H9 (cell line): ENCODE measurements around the gene RCAN1. TPM values are rescaled to one million over a fixed set of nuclear protein-coding genes. Genes with fewer than 3 reads are reported as not detected.

ENCODE experiments used
- DNase-seq: peaks from one replicate; pipeline ENCODE4 v3.0.0-alpha.2; 2017
- H2AFZ ChIP-seq: one replicate; pipeline ENCODE4 v1.6.1; 2013; ENCODE audit warnings: mild to moderate bottlenecking, low read length, control low read depth, moderate library complexity
- H2AK5ac ChIP-seq: 2 replicates; pipeline ENCODE4 v1.6.1; 2013; ENCODE audit warnings: low read length, control low read depth, mixed read lengths; ENCODE audit not compliant: insufficient read length
- H2BK120ac ChIP-seq: one replicate; pipeline ENCODE4 v1.6.1; 2013; ENCODE audit warnings: low read depth, mild to moderate bottlenecking, low read length, control low read depth, inconsistent platforms; ENCODE audit not compliant: poor library complexity, severe bottlenecking
- H2BK12ac ChIP-seq: 2 replicates; pipeline ENCODE4 v1.6.1; 2013; ENCODE audit warnings: low read length, control low read depth, mixed read lengths, low read depth; ENCODE audit not compliant: insufficient read length
- H2BK15ac ChIP-seq: 2 replicates; pipeline ENCODE4 v1.6.1; 2013; ENCODE audit warnings: low read depth, low read length, control low read depth
- H2BK20ac ChIP-seq: one replicate; pipeline ENCODE4 v1.6.1; 2013; ENCODE audit warnings: low read depth, mild to moderate bottlenecking, low read length, control low read depth, inconsistent platforms; ENCODE audit not compliant: poor library complexity, severe bottlenecking
- H2BK5ac ChIP-seq: 2 replicates; pipeline ENCODE4 v1.6.1; 2013; ENCODE audit warnings: low read length, control low read depth, mixed read lengths; ENCODE audit not compliant: insufficient read length
- H3K14ac ChIP-seq: 2 replicates; pipeline ENCODE4 v1.6.1; 2013; ENCODE audit warnings: low read length, control low read depth; ENCODE audit not compliant: insufficient read depth
- H3K18ac ChIP-seq: 2 replicates; pipeline ENCODE4 v1.6.1; 2013; ENCODE audit warnings: low read depth, mild to moderate bottlenecking, mixed read lengths, low read length, control low read depth; ENCODE audit not compliant: insufficient read length
- H3K23ac ChIP-seq: 2 replicates; pipeline ENCODE4 v1.6.1; 2013; ENCODE audit warnings: low read length, control low read depth, mixed read lengths, low read depth; ENCODE audit not compliant: insufficient read length
- H3K23me2 ChIP-seq: 2 replicates; pipeline ENCODE4 v1.6.1; 2013; ENCODE audit warnings: low read depth, mild to moderate bottlenecking, mixed read lengths, low read length, control low read depth; ENCODE audit not compliant: insufficient read length, poor library complexity, severe bottlenecking
- H3K27ac ChIP-seq: 2 replicates; pipeline ENCODE4 v1.5.1; 2013; ENCODE audit warnings: low read length, control low read depth, mixed read lengths, low read depth; ENCODE audit not compliant: insufficient read length
- H3K27me3 ChIP-seq: 2 replicates; pipeline ENCODE4 v1.6.1; 2013; ENCODE audit warnings: low read length, control low read depth, inconsistent platforms; ENCODE audit not compliant: insufficient read depth
- H3K4ac ChIP-seq: 2 replicates; pipeline ENCODE4 v1.6.1; 2013; ENCODE audit warnings: low read depth, mild to moderate bottlenecking, control low read depth, inconsistent platforms, low read length, moderate library complexity
- H3K4me1 ChIP-seq: 2 replicates; pipeline ENCODE4 v1.6.1; 2013; ENCODE audit warnings: low read length, control low read depth, inconsistent platforms; ENCODE audit not compliant: insufficient read depth
- H3K4me2 ChIP-seq: 2 replicates; pipeline ENCODE4 v1.6.1; 2013; ENCODE audit warnings: low read length, control low read depth, mixed read lengths; ENCODE audit not compliant: insufficient read length, insufficient read depth
- H3K56ac ChIP-seq: 2 replicates; pipeline ENCODE4 v1.6.1; 2013; ENCODE audit warnings: low read depth, mild to moderate bottlenecking, mixed read lengths, low read length, control low read depth; ENCODE audit not compliant: insufficient read length
- H3K79me1 ChIP-seq: 2 replicates; pipeline ENCODE4 v1.6.1; 2013; ENCODE audit warnings: low read depth, mild to moderate bottlenecking, moderate library complexity, low read length, control low read depth, inconsistent platforms; ENCODE audit not compliant: insufficient read depth, poor library complexity, severe bottlenecking
- H3K79me2 ChIP-seq: 2 replicates; pipeline ENCODE4 v1.6.1; 2013; ENCODE audit warnings: low read length, control low read depth, inconsistent platforms; ENCODE audit not compliant: insufficient read depth
- H3K9ac ChIP-seq: 2 replicates; pipeline ENCODE4 v1.6.1; 2013; ENCODE audit warnings: low read length, control low read depth, mixed read lengths; ENCODE audit not compliant: insufficient read length; ENCODE audit errors: extremely low read depth
- H3K9me3 ChIP-seq: one replicate; pipeline ENCODE4 v1.6.1; 2013; ENCODE audit warnings: low read depth, low read length, inconsistent platforms; ENCODE audit not compliant: control insufficient read depth
- H3T11ph ChIP-seq: one replicate; pipeline ENCODE4 v1.6.1; 2013; ENCODE audit warnings: mild to moderate bottlenecking, low read length, control low read depth, inconsistent platforms
- H4K20me1 ChIP-seq: one replicate; pipeline ENCODE4 v1.6.1; 2013; ENCODE audit not compliant: control insufficient read depth, insufficient read length, insufficient read depth
- H4K5ac ChIP-seq: 2 replicates; pipeline ENCODE4 v1.6.1; 2013; ENCODE audit warnings: low read depth, mild to moderate bottlenecking, mixed read lengths, low read length, control low read depth; ENCODE audit not compliant: insufficient read length
- H4K8ac ChIP-seq: replicated peaks from 2 replicates; pipeline ENCODE4 v1.6.1; 2013; ENCODE audit warnings: low read length, control low read depth, mixed read lengths, low read depth; ENCODE audit not compliant: insufficient read length
- H4K91ac ChIP-seq: 2 replicates; pipeline ENCODE4 v1.6.1; 2013; ENCODE audit warnings: low read depth, mild to moderate bottlenecking, moderate library complexity, mixed read lengths, low read length, control low read depth; ENCODE audit not compliant: insufficient read length
- H3K27ac Mint-ChIP-seq, 3 experiments: 2 replicates in 2 of 3; 3 replicates in 1 of 3; pipeline ENCODE4 v1.8.0; 2020 to 2021; ENCODE audit warnings: mixed read lengths in 3 of 3, mild to moderate bottlenecking in 1 of 3, moderate library complexity in 1 of 3
- H3K27me3 Mint-ChIP-seq: 2 replicates; pipeline ENCODE4 v1.8.0; 2021; ENCODE audit warnings: low read depth, mild to moderate bottlenecking, moderate library complexity, mixed read lengths
- H3K36me3 Mint-ChIP-seq, 3 experiments: 2 replicates in 2 of 3; 3 replicates in 1 of 3; pipeline ENCODE4 v1.8.0; 2020 to 2021; ENCODE audit warnings: low read depth in 3 of 3, mixed read lengths in 3 of 3; ENCODE audit not compliant: insufficient read depth in 1 of 3
- H3K4me1 Mint-ChIP-seq, 2 experiments: 2 replicates each; pipeline ENCODE4 v1.8.0; 2020; ENCODE audit warnings: mixed read lengths in 2 of 2
- H3K4me3 Mint-ChIP-seq, 2 experiments: 2 replicates in 1 of 2; 3 replicates in 1 of 2; pipeline ENCODE4 v1.8.0; 2020 to 2021; ENCODE audit warnings: mild to moderate bottlenecking in 2 of 2, mixed read lengths in 2 of 2, moderate library complexity in 1 of 2
- H3K9me3 Mint-ChIP-seq, 2 experiments: 2 replicates in 1 of 2; 3 replicates in 1 of 2; pipeline ENCODE4 v1.8.0; 2020; ENCODE audit warnings: mild to moderate bottlenecking in 2 of 2, mixed read lengths in 2 of 2, moderate library complexity in 1 of 2
- WGBS: extraction: QIAGEN DNeasy Blood & Tissue Kit; methylation state at CpG from one replicate; pipeline ENCODE4 v1.1.7; 2013; ENCODE audit warnings: missing lambda C conversion rate, low lambda C conversion rate, mixed read lengths; ENCODE audit not compliant: insufficient read length; ENCODE audit errors: extremely low coverage; 5-methylcytosine and 5-hydroxymethylcytosine counted together
- total RNA-seq: library from RNA; stranded (reverse); gene quantifications from 2 replicates; pipeline ENCODE4 v1.2.1, GENCODE V29; 2021
- TF ChIP-seq, protein P1 (sequence below): fragments of 200-600 bp; sonication (generic); conservative IDR thresholded peaks from 3 replicates; pipeline ENCODE4 v1.8.0; 2021; ENCODE audit warnings: antibody characterized with exemption, mild to moderate bottlenecking

The RCAN1 gene
- total RNA-seq, 1 experiment from 2014 or later: 7.0 TPM

DNA sequence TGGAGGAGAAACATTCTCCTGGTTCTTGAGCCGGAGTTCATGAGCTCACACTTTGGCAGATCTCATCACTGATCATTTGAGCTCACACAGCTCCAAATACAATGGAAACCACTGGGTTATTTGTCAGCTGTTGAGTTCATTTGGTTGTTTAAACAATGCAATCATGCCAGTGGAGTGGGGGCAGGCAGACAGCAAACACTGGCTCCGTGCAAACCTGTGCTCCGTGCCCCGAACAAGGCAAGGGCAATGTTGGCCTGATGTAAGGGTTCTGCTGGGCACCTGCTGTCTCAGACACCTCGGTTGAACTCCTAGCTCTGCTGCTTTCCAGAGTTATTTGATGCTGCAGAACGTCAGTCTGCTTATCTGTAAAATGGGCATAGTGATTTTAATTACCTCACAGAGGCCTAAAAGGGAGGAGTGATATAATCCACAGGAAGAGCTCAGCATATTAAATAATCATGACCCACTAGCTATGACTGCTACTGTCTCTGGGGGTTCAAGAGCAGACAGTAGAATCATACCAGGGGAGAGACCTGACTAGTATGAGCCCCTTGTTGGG, 33.9 kb upstream of the RCAN1 start:
- Histone ChIP-seq H2BK5ac (no peak overlapping the region), H3K4me1 (no peaks in the 10 kb centered on the region), H4K8ac (no peak overlapping the region), H3K18ac (no peak overlapping the region), H4K5ac (no peak overlapping the region), H3K79me1 (no peaks in the 10 kb centered on the region), H3K14ac (no peak overlapping the region), H2BK120ac (no peak overlapping the region), H3K4ac (no peak overlapping the region), H3T11ph (no peak overlapping the region), H3K9me3 (no peaks in the 10 kb centered on the region), H3K27me3 (no peaks in the 10 kb centered on the region), H2BK20ac (no peak overlapping the region), H4K20me1 (no peaks in the 10 kb centered on the region), H3K79me2 (no peaks in the 10 kb centered on the region), H3K27ac (no peak overlapping the region), H2BK15ac (no peak overlapping the region), H3K23me2 (no peaks in the 10 kb centered on the region), H3K9ac (no peak overlapping the region), H2AK5ac (no peak overlapping the region), H3K56ac (no peak overlapping the region), H3K4me2 (no peak overlapping the region), H3K23ac (no peak overlapping the region), H2BK12ac (no peak overlapping the region), H2AFZ (no peak overlapping the region), H4K91ac (no peak overlapping the region)
- H3K4me3 Mint-ChIP-seq: no peak overlapping the region
- H3K27ac Mint-ChIP-seq: no peak overlapping the region
- peaks cover 2 to 3% of the 10 kb centered on the region in 2 experiments; a peak in 1 of 4 replicates for H3K4me1 Mint-ChIP-seq
- H3K27me3 Mint-ChIP-seq: peaks cover 7% of the 10 kb centered on the region
- H3K9me3 Mint-ChIP-seq: peaks cover 0 to 7% of the 10 kb centered on the region in 2 experiments
- TF ChIP-seq, protein P1, sequence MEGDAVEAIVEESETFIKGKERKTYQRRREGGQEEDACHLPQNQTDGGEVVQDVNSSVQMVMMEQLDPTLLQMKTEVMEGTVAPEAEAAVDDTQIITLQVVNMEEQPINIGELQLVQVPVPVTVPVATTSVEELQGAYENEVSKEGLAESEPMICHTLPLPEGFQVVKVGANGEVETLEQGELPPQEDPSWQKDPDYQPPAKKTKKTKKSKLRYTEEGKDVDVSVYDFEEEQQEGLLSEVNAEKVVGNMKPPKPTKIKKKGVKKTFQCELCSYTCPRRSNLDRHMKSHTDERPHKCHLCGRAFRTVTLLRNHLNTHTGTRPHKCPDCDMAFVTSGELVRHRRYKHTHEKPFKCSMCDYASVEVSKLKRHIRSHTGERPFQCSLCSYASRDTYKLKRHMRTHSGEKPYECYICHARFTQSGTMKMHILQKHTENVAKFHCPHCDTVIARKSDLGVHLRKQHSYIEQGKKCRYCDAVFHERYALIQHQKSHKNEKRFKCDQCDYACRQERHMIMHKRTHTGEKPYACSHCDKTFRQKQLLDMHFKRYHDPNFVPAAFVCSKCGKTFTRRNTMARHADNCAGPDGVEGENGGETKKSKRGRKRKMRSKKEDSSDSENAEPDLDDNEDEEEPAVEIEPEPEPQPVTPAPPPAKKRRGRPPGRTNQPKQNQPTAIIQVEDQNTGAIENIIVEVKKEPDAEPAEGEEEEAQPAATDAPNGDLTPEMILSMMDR: no peak
- peaks cover 0 to 3% (median 0%) of the 10 kb centered on the region in 3 experiments; a peak in 1 of 7 replicates for H3K36me3 Mint-ChIP-seq
- DNase-seq: no peak
- WGBS: no CpG with 5 or more reads among the region's 6 CpGs
